PFSK-1 (cell line): ENCODE measurements around the gene PBX3.

Experiments
- FOXP2 ChIP-seq: optimal IDR thresholded peaks from 2 replicates; pipeline ENCODE3; 2011; ENCODE audit warnings: borderline replicate concordance, control low read depth, inconsistent platforms; ENCODE audit not compliant: insufficient read depth; ENCODE audit errors: extremely low read length, extremely low read depth
- POLR2AphosphoS5 ChIP-seq: IDR thresholded peaks from 2 replicates; pipeline ENCODE4 v1.6.1; 2012; ENCODE audit warnings: low read depth, mild to moderate bottlenecking, control low read depth, low read length, moderate library complexity
- SIN3A ChIP-seq: IDR thresholded peaks from 2 replicates; pipeline ENCODE4 v1.6.1; 2012; ENCODE audit warnings: mild to moderate bottlenecking, low read length, moderate library complexity, borderline replicate concordance; ENCODE audit not compliant: insufficient read depth
- TAF1 ChIP-seq: IDR thresholded peaks from 2 replicates; pipeline ENCODE4 v1.6.1; 2012; ENCODE audit warnings: low read length, control low read depth, borderline replicate concordance; ENCODE audit not compliant: insufficient read depth
- TF ChIP-seq, protein P1 (sequence below), 2 experiments: IDR thresholded peaks; 2 replicates each; pipeline versions ENCODE4 v1.6.1 to v1.8.0; 2011 to 2012; ENCODE audit warnings: low read depth in 2 of 2, low read length in 2 of 2, control low read depth in 1 of 2, inconsistent platforms in 1 of 2, mild to moderate bottlenecking in 1 of 2, moderate library complexity in 1 of 2; ENCODE audit not compliant: insufficient read depth in 1 of 2

GRCh38 chr9:125894566-125894965 is 147.4 kb downstream of the PBX3 start:
- no peak for TF ChIP-seq SIN3A
- TF ChIP-seq POLR2AphosphoS5: no peak
- TF ChIP-seq, protein P1, sequence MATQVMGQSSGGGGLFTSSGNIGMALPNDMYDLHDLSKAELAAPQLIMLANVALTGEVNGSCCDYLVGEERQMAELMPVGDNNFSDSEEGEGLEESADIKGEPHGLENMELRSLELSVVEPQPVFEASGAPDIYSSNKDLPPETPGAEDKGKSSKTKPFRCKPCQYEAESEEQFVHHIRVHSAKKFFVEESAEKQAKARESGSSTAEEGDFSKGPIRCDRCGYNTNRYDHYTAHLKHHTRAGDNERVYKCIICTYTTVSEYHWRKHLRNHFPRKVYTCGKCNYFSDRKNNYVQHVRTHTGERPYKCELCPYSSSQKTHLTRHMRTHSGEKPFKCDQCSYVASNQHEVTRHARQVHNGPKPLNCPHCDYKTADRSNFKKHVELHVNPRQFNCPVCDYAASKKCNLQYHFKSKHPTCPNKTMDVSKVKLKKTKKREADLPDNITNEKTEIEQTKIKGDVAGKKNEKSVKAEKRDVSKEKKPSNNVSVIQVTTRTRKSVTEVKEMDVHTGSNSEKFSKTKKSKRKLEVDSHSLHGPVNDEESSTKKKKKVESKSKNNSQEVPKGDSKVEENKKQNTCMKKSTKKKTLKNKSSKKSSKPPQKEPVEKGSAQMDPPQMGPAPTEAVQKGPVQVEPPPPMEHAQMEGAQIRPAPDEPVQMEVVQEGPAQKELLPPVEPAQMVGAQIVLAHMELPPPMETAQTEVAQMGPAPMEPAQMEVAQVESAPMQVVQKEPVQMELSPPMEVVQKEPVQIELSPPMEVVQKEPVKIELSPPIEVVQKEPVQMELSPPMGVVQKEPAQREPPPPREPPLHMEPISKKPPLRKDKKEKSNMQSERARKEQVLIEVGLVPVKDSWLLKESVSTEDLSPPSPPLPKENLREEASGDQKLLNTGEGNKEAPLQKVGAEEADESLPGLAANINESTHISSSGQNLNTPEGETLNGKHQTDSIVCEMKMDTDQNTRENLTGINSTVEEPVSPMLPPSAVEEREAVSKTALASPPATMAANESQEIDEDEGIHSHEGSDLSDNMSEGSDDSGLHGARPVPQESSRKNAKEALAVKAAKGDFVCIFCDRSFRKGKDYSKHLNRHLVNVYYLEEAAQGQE (IDR thresholded peaks at IDR 0.05; ENCODE audit: insufficient read depth in 1 of 2, low read depth in 2 of 2, low read length in 2 of 2): no peak
- TF ChIP-seq TAF1: no peak
- no peak for TF ChIP-seq FOXP2
